ENCODE data around the gene DENND4A.
A peak's percentile ranks its signal among the peaks of the same experiment; 100 is the strongest.

DNA sequence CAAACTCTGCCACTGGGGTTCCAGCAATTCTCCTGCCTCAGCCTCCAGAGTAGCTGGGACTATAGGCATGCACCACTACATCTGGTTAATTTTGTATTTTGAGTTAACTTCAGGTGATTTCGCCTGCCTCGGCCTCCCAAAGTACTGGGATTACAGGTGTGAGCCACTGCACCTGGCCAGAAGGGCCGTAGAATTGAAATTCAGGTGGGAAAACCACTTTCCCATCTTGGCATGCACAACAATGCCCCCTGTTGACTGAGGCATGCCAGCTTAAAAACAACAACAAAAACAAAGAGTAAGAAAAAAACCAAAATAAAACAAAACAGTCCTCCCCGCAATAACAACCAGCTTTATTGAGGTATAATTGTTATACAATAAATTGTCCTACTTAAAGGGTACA lies 44.6 kb upstream of the DENND4A start:
- TF ChIP-seq, protein P1, sequence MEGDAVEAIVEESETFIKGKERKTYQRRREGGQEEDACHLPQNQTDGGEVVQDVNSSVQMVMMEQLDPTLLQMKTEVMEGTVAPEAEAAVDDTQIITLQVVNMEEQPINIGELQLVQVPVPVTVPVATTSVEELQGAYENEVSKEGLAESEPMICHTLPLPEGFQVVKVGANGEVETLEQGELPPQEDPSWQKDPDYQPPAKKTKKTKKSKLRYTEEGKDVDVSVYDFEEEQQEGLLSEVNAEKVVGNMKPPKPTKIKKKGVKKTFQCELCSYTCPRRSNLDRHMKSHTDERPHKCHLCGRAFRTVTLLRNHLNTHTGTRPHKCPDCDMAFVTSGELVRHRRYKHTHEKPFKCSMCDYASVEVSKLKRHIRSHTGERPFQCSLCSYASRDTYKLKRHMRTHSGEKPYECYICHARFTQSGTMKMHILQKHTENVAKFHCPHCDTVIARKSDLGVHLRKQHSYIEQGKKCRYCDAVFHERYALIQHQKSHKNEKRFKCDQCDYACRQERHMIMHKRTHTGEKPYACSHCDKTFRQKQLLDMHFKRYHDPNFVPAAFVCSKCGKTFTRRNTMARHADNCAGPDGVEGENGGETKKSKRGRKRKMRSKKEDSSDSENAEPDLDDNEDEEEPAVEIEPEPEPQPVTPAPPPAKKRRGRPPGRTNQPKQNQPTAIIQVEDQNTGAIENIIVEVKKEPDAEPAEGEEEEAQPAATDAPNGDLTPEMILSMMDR (IDR thresholded peaks at IDR 0.05; ENCODE audit: insufficient read depth, low read length, poor library complexity, severe bottlenecking): peak; percentile 77
- TF ChIP-seq EZH2phosphoT487 (conservative IDR thresholded peaks at IDR 0.05; ENCODE audit: low read length): no peak
